K562 (cell line): Measurements from ENCODE around the gene FBXO46.

Experiments
- ARID4B ChIP-seq: sonication (generic); formaldehyde crosslinking; IDR thresholded peaks from 2 replicates; pipeline ENCODE4 v1.8.0; 2022; ENCODE audit warnings: mild to moderate bottlenecking, missing genetic modification reagents
- ATF3 ChIP-seq, 2 experiments: fragments of 450-650 bp in 1 of 2; sonication (generic) in 1 of 2; formaldehyde crosslinking in 1 of 2; IDR thresholded peaks in 1 of 2; conservative IDR thresholded peaks in 1 of 2; 2 replicates each; pipeline versions ENCODE4 v1.6.1 to v1.8.1; 2016 to 2023; ENCODE audit warnings: mild to moderate bottlenecking in 2 of 2, moderate library complexity in 2 of 2, inconsistent platforms in 1 of 2, missing genetic modification reagents in 1 of 2
- CAMTA2 ChIP-seq: fragments of 250-450 bp; sonication (Bioruptor Pico); conservative IDR thresholded peaks from 2 replicates; pipeline ENCODE4 v1.5.1; 2022
- CTCF ChIP-seq, 3 experiments: IDR thresholded peaks in 2 of 3; conservative IDR thresholded peaks in 1 of 3; 2 replicates each; pipeline ENCODE4 v1.5.1; 2011 to 2012; ENCODE audit warnings: low read length in 3 of 3, mild to moderate bottlenecking in 3 of 3, control low read depth in 2 of 3, improper control_type of control experiment in 1 of 3, inconsistent platforms in 1 of 3, low read depth in 1 of 3, mixed read lengths in 1 of 3, moderate library complexity in 1 of 3; ENCODE audit not compliant: insufficient read depth in 2 of 3
- GTF2E2 ChIP-seq: fragments of 200-800 bp; sonication (Bioruptor generic); IDR thresholded peaks from 2 replicates; pipeline ENCODE4 v1.6.1; 2016; ENCODE audit warnings: missing genetic modification characterization, missing compliant biosample characterization
- KDM1A ChIP-seq, 2 experiments: fragments of 450-650 bp; IDR thresholded peaks; 2 replicates each; pipeline ENCODE4 v1.6.1; 2016; ENCODE audit warnings: mild to moderate bottlenecking in 2 of 2
- MYC ChIP-seq, 2 experiments: fragments of 250-450 bp in 1 of 2; sonication (Bioruptor Pico) in 1 of 2; IDR thresholded peaks; 2 replicates each; pipeline versions ENCODE4 v1.5.1 to v1.6.1; 2012 to 2021; ENCODE audit warnings: low read depth in 2 of 2, borderline replicate concordance in 1 of 2, improper control_type of control experiment in 1 of 2, low read length in 1 of 2, mild to moderate bottlenecking in 1 of 2, moderate library complexity in 1 of 2
- PHF8 ChIP-seq: fragments of 200-600 bp; sonication (generic); IDR thresholded peaks from 2 replicates; pipeline ENCODE4 v1.6.1; 2012; ENCODE audit warnings: mixed run types, mild to moderate bottlenecking, inconsistent platforms, low read length, moderate library complexity, borderline replicate concordance
- POLR2A ChIP-seq: fragments of 450-650 bp; conservative IDR thresholded peaks from 2 replicates; pipeline ENCODE4 v1.6.1; 2016
- POU5F1 ChIP-seq: fragments of 150-350 bp; IDR thresholded peaks from 2 replicates; pipeline ENCODE4 v1.6.1; 2014; ENCODE audit warnings: borderline replicate concordance, low read length, low read depth, mild to moderate bottlenecking; ENCODE audit not compliant: partially characterized antibody
- SIN3B ChIP-seq: fragments of 450-650 bp; IDR thresholded peaks from 2 replicates; pipeline ENCODE4 v1.6.1; 2017; ENCODE audit warnings: low read depth, mild to moderate bottlenecking, moderate library complexity
- XRCC3 ChIP-seq: fragments of 450-650 bp; IDR thresholded peaks from 2 replicates; pipeline ENCODE4 v1.6.1; 2017; ENCODE audit warnings: mild to moderate bottlenecking, moderate library complexity
- ZBTB33 ChIP-seq: sonication (generic); formaldehyde crosslinking; IDR thresholded peaks from 2 replicates; pipeline ENCODE4 v1.8.1; 2023; ENCODE audit warnings: mild to moderate bottlenecking, missing genetic modification reagents

- TF ChIP-seq ZBTB33 (no peak), CTCF (IDR thresholded peaks at IDR 0.05 in 2 of 3, conservative IDR thresholded peaks at IDR 0.05 in 1 of 3; ENCODE audit: insufficient read depth in 2 of 3, low read depth in 1 of 3, low read length in 3 of 3) (no peak), KDM1A (IDR thresholded peaks at IDR 0.05) (no peak), SIN3B (no peak), MYC (IDR thresholded peaks at IDR 0.05; ENCODE audit: low read depth, low read length) (no peak), MYC (CRISPR knock-in tag; IDR thresholded peaks at IDR 0.05; ENCODE audit: borderline replicate concordance, low read depth) (no peak), GTF2E2 (tag) (no peak; the same call in 1 of the 2 replicates), XRCC3 (no peak), ARID4B (no peak), CAMTA2 (CRISPR knock-in tag) (no peak), POU5F1 (no peak), PHF8 (no peak), ATF3 (IDR thresholded peaks at IDR 0.05) (no peak), ATF3 (CRISPR knock-in tag; conservative IDR thresholded peaks at IDR 0.05) (no peak), POLR2A (peak; percentile 45)
These were observed 39.1 kb upstream of the FBXO46 start for GRCh38 chr19:45769821-45770191.
